Measurements from ENCODE around the gene PSMC2. TPM values are rescaled to one million over a fixed set of nuclear protein-coding genes. Genes with fewer than 3 reads are reported as not detected.

The PSMC2 gene
- total RNA-seq: 100 to 1,000 TPM; 117 to 150 (median 124) TPM
- polyA plus RNA-seq: 100 to 1,000 TPM in 1 of 2 donors, 10 to 100 TPM in 1; 67.7 to 157 TPM
- long read RNA-seq, donor 1, transcript PSMC2-201 (12 exons, 2,637 nt): major isoform, 51 of 65 reads
- long read RNA-seq, donor 1, partial matches to known transcripts: 11 of 65 reads
- long read RNA-seq, donor 1, other reads (novel, unspliced or antisense): 3 of 65 reads
- long read RNA-seq, donor 2, transcript PSMC2-201 (12 exons, 2,637 nt): major isoform, 47 of 65 reads
- long read RNA-seq, donor 2, partial matches to known transcripts: 18 of 65 reads
- long read RNA-seq, donor 2, other reads (novel, unspliced or antisense): 0 of 65 reads
- long read RNA-seq, donor 3, transcript PSMC2-201 (12 exons, 2,637 nt): major isoform, 173 of 191 reads
- long read RNA-seq, donor 3, partial matches to known transcripts: 8 of 191 reads
- long read RNA-seq, donor 3, other reads (novel, unspliced or antisense): 10 of 191 reads

- whole genome bisulfite sequencing, 2 donors: 0% methylated on average over 25 of the region's 25 CpGs
- TF ChIP-seq CTCF (IDR thresholded peaks at IDR 0.05): no peak
- Histone ChIP-seq H3K4me3 (peak within 1 kb of the TSS; percentile 42 to 95 (median 83)), H3K4me1 (peaks cover 4 to 71% (median 64%) of the 10 kb centered on the region in 9 donors), H3K27me3 (no peaks in the 10 kb centered on the region), H3K27ac (peak within 1 kb of the TSS; percentile 36 to 96 (median 92)), H3K9me3 (no peaks in the 10 kb centered on the region), H3K36me3 (peaks cover 0 to 17% (median 0%) of the 10 kb centered on the region in 9 donors)
- peak; percentile 50 to 85 for DNase-seq
- ATAC-seq: peak; percentile 80 to 92 (median 89)
- intact Hi-C loops (cut with DNase I): loop anchor here in 1 of 10 donors (10.0 kb wide), 1 partner anchor 53 kb away; the partner anchor contains the start of gene PMPCB
Measured at GRCh38 chr7:103347507-103348267, at the start of gene PSMC2. Gene PSMC2, plus strand, starts transcription at chr7:103347643. Its CDS starts 69 bp downstream, at chr7:103347712.

GRCh38 chr7:103297837-103298179, 49.6 kb upstream of the PSMC2 start:
- WGBS, 2 donors: 1 to 3% methylated on average over 7 of the region's 7 CpGs
- intact Hi-C loops (cut with DNase I): loop anchor here in 3 of 10 donors (2.0 to 10.0 kb wide), 3 partner anchors 47 to 109 kb away; partner anchors contain the start of genes DNAJC2 (in 3 of the 3) and PSMC2 (in 1 of the 3)
- peak overlapping the region in 9 of 10 donors; percentile 72 to 92 (median 87) for H3K27ac ChIP-seq

GRCh38 chr7:103299660-103300059, 47.8 kb upstream of the PSMC2 start:
- no peak overlapping the region for H3K27ac ChIP-seq
- no peak overlapping the region for H3K4me3 ChIP-seq
- H3K9me3 ChIP-seq: no peaks in the 10 kb centered on the region
- no peaks in the 10 kb centered on the region for H3K27me3 ChIP-seq
- DNase-seq: no peak
- ATAC-seq: no peak
- peaks cover 0 to 23% (median 17%) of the 10 kb centered on the region in 9 donors for H3K4me1 ChIP-seq
- TF ChIP-seq CTCF (IDR thresholded peaks at IDR 0.05): no peak
- peaks cover 0 to 62% (median 37%) of the 10 kb centered on the region in 9 donors for H3K36me3 ChIP-seq
- 92% methylated on average over 6 of the region's 6 CpGs for WGBS, 2 donors
- intact Hi-C loops (cut with DNase I): loop anchor here in 3 of 10 donors (5.0 to 10.0 kb wide), 2 partner anchors 45 to 108 kb away; partner anchors contain the start of genes DNAJC2 (in 1 of the 3) and PSMC2 (in 1 of the 3)

More at GRCh38 chr7:103297837-103298179, 49.6 kb upstream of the PSMC2 start:
- H3K9me3 ChIP-seq: no peaks in the 10 kb centered on the region
- no peak for TF ChIP-seq CTCF (IDR thresholded peaks at IDR 0.05)
- peaks cover 0 to 23% (median 17%) of the 10 kb centered on the region in 9 donors for H3K4me1 ChIP-seq
- peak overlapping the region; percentile 70 to 95 (median 86) for H3K4me3 ChIP-seq
- peaks cover 0 to 43% (median 19%) of the 10 kb centered on the region in 9 donors for H3K36me3 ChIP-seq
- DNase-seq: no peak
- no peak for ATAC-seq
- H3K27me3 ChIP-seq: no peaks in the 10 kb centered on the region

GRCh38 chr7:103301441-103301840, 46.0 kb upstream of the PSMC2 start:
- ATAC-seq: no peak
- no peaks in the 10 kb centered on the region for H3K9me3 ChIP-seq
- H3K4me3 ChIP-seq: no peak overlapping the region
- H3K27ac ChIP-seq: no peak overlapping the region
- intact Hi-C loops (cut with DNase I): no loop called here
- no peaks in the 10 kb centered on the region for H3K27me3 ChIP-seq
- 67 to 74% methylated on average over 2 of the region's 2 CpGs for WGBS, 2 donors
- peaks cover 0 to 23% (median 17%) of the 10 kb centered on the region in 9 donors for H3K4me1 ChIP-seq
- DNase-seq: no peak
- H3K36me3 ChIP-seq: peaks cover 0 to 79% (median 51%) of the 10 kb centered on the region in 9 donors
- TF ChIP-seq CTCF (IDR thresholded peaks at IDR 0.05): no peak
